HepG2 (cell line): ENCODE results near the gene ARHGAP21. TPM values are rescaled to one million over a fixed set of nuclear protein-coding genes. Genes with fewer than 3 reads are reported as not detected.

ENCODE experiments used
- ATAC-seq: fragments of 200-7000 bp; cut with Tn5 transposase; 3 replicates; pipeline ENCODE4 v1.9.1; 2020; ENCODE audit warnings: mild to moderate bottlenecking, moderate library complexity
- BruUV-seq: library from RNA; stranded (reverse); fragments of 400-500 nt; replicated peaks from 2 replicates; lab custom pipeline; 2021; lab: Mats Ljungman, UMichigan
- CTCF ChIA-PET: fragments of 300-600 bp; formaldehyde crosslinking; extraction: SDS; loops from one replicate; lab custom pipeline; 2021; ENCODE audit warnings: low total read pairs, inconsistent platforms, low intra/inter-chr PET ratio; lab: Yijun Ruan, JAX
- POLR2A ChIA-PET: fragments of 350-600 bp; sonication (Branson Sonifier 250); formaldehyde crosslinking; loops from one replicate; lab custom pipeline; 2020; ENCODE audit warnings: antibody characterized with exemption, inconsistent platforms; lab: Yijun Ruan, JAX
- DNase-seq: peaks from one replicate; pipeline ENCODE4 v3.0.0-alpha.2; 2015; ENCODE audit warnings: low spot score
- FAIRE-seq: peaks from 3 replicates; lab custom pipeline; 2011; peaks lifted over from hg19 to GRCh38; lab: Jason Lieb, UNC
- H2AFZ ChIP-seq: one replicate; pipeline ENCODE4 v1.6.1; 2011; ENCODE audit warnings: low read length, inconsistent platforms
- H3K27ac ChIP-seq: fragments of 300-600 bp; 3 replicates; pipeline ENCODE4 v1.8.0; 2011; ENCODE audit warnings: mixed run types, mild to moderate bottlenecking, mixed read lengths, low read length, inconsistent platforms; ENCODE audit not compliant: insufficient read depth; ENCODE audit errors: extremely low read length
- H3K27me3 ChIP-seq, 2 experiments: fragments of 200-600 bp in 1 of 2; 2 replicates in 1 of 2; 3 replicates in 1 of 2; pipeline versions ENCODE4 v1.6.0 to v1.8.0; 2011; ENCODE audit warnings: low read length in 2 of 2, mild to moderate bottlenecking in 2 of 2, moderate library complexity in 2 of 2, inconsistent platforms in 1 of 2; ENCODE audit not compliant: insufficient read depth in 2 of 2, control insufficient read depth in 1 of 2
- H3K36me3 ChIP-seq, 2 experiments: fragments of 200-600 bp in 1 of 2; replicated peaks in 1 of 2; 2 replicates in 1 of 2; 3 replicates in 1 of 2; pipeline versions ENCODE4 v1.5.1 to v1.8.0; 2011; ENCODE audit warnings: low read length in 2 of 2, inconsistent platforms in 1 of 2; ENCODE audit not compliant: insufficient read depth in 2 of 2, control insufficient read depth in 1 of 2
- H3K4me1 ChIP-seq: 2 replicates; pipeline ENCODE4 v1.5.1; 2012; ENCODE audit warnings: low read length, inconsistent platforms; ENCODE audit not compliant: insufficient read depth
- H3K4me2 ChIP-seq: 2 replicates; pipeline ENCODE4 v1.6.0; 2011; ENCODE audit warnings: low read depth, low read length, inconsistent platforms
- H3K4me3 ChIP-seq, 3 experiments: fragments of 200-600 bp in 1 of 3; sonication (generic), shearing (Covaris generic) in 1 of 3; replicated peaks in 1 of 3; 2 replicates each; pipeline ENCODE4 v1.5.1; 2011 to 2016; ENCODE audit warnings: low read length in 3 of 3, inconsistent platforms in 2 of 3, low read depth in 2 of 3, mild to moderate bottlenecking in 2 of 3, control low read depth in 1 of 3, mixed read lengths in 1 of 3; ENCODE audit not compliant: insufficient read depth in 1 of 3
- H3K79me2 ChIP-seq: one replicate; pipeline ENCODE4 v1.6.1; 2011; ENCODE audit warnings: low read length, inconsistent platforms; ENCODE audit not compliant: insufficient read depth
- H3K9ac ChIP-seq: 2 replicates; pipeline ENCODE4 v1.6.0; 2011; ENCODE audit warnings: mild to moderate bottlenecking, low read depth, low read length, inconsistent platforms; ENCODE audit not compliant: insufficient read depth
- H3K9me3 ChIP-seq: 2 replicates; pipeline ENCODE4 v1.5.1; 2012; ENCODE audit warnings: mild to moderate bottlenecking, low read length
- H4K20me1 ChIP-seq: 2 replicates; pipeline ENCODE4 v1.6.0; 2011; ENCODE audit warnings: inconsistent platforms, mild to moderate bottlenecking, low read length, moderate library complexity; ENCODE audit not compliant: insufficient read depth
- CBX2 ChIP-seq, 2 experiments: fragments of 200-600 bp in 1 of 2; sonication (generic); formaldehyde crosslinking in 1 of 2; IDR thresholded peaks; 2 replicates each; pipeline versions ENCODE4 v1.7.0 to v1.8.1; 2018 to 2022; ENCODE audit warnings: low read depth in 2 of 2, low read length in 1 of 2, mild to moderate bottlenecking in 1 of 2, missing genetic modification reagents in 1 of 2
- CHCHD3 ChIP-seq: sonication (generic); formaldehyde crosslinking; IDR thresholded peaks from 2 replicates; pipeline ENCODE4 v1.8.0; 2022; ENCODE audit warnings: mild to moderate bottlenecking, missing genetic modification reagents, moderate library complexity
- FUBP1 ChIP-seq: sonication (generic); formaldehyde crosslinking; IDR thresholded peaks from 2 replicates; pipeline ENCODE4 v1.5.1; 2020; ENCODE audit warnings: missing genetic modification reagents, mild to moderate bottlenecking, borderline replicate concordance
- ISL2 ChIP-seq: sonication (generic); formaldehyde crosslinking; IDR thresholded peaks from 2 replicates; pipeline ENCODE4 v1.5.0; 2020; ENCODE audit warnings: missing genetic modification reagents
- MAF1 ChIP-seq: sonication (generic); formaldehyde crosslinking; IDR thresholded peaks from 2 replicates; pipeline ENCODE4 v1.5.0; 2020; ENCODE audit warnings: missing genetic modification reagents, borderline replicate concordance
- NCOA2 ChIP-seq: sonication (generic); formaldehyde crosslinking; IDR thresholded peaks from 2 replicates; pipeline ENCODE4 v1.8.0; 2022; ENCODE audit warnings: inconsistent platforms
- PCBP1 ChIP-seq: fragments of 200-400 bp; formaldehyde crosslinking; IDR thresholded peaks from 2 replicates; pipeline ENCODE4 v1.6.1; 2017; ENCODE audit warnings: mild to moderate bottlenecking, low read depth, low read length, borderline replicate concordance
- RARG ChIP-seq: sonication (generic); formaldehyde crosslinking; IDR thresholded peaks from 2 replicates; pipeline ENCODE4 v1.4.0; 2020; ENCODE audit warnings: low read depth, mild to moderate bottlenecking, missing genetic modification reagents
- SKIL ChIP-seq: sonication (generic); formaldehyde crosslinking; IDR thresholded peaks from 2 replicates; pipeline ENCODE4 v1.8.0; 2022; ENCODE audit warnings: missing genetic modification reagents, mild to moderate bottlenecking, moderate library complexity, borderline replicate concordance
- ZNF225 ChIP-seq: sonication (generic); formaldehyde crosslinking; IDR thresholded peaks from 2 replicates; pipeline ENCODE4 v1.4.0; 2020; ENCODE audit warnings: mild to moderate bottlenecking, missing genetic modification reagents
- ZNF503 ChIP-seq: sonication (generic); formaldehyde crosslinking; IDR thresholded peaks from 2 replicates; pipeline ENCODE4 v1.4.0; 2020; ENCODE audit warnings: missing genetic modification reagents
- ZNF687 ChIP-seq: sonication (generic); formaldehyde crosslinking; IDR thresholded peaks from 2 replicates; pipeline ENCODE4 v1.5.1; 2020; ENCODE audit warnings: mild to moderate bottlenecking, missing genetic modification reagents, moderate library complexity
- WGBS: methylation state at CpG from one replicate; pipeline ENCODE4 v1.1.6; 2017; ENCODE audit warnings: low lambda C conversion rate; 5-methylcytosine and 5-hydroxymethylcytosine counted together
- in situ Hi-C: cut with HindIII; loops from 2 replicates; pipeline ENCODE4 v1.10.0; 2017; ENCODE audit warnings: low pct_unique_long_range_greater_than_20kb; ENCODE audit not compliant: extremely low pct_ligation_motif_present
- intact Hi-C: fragments of 100-400 bp; cut with micrococcal nuclease; formaldehyde crosslinking; loops from one replicate; pipeline ENCODE4 v1.10.0; 2022; ENCODE audit not compliant: unreplicated experiment
- polyA plus RNA-seq, 8 experiments: library from polyadenylated mRNA; depleted of rRNA in 3 of 8; stranded (reverse) in 7 of 8; unstranded in 1 of 8; fragments of >200 nt; fragmentation: Illumina TruSeq in 4 of 8; extraction: Trizol in 4 of 8; gene quantifications; 2 replicates each; pipeline versions ENCODE4 v1.2.1 to v1.2.3, GENCODE V29; 2011 to 2016; ENCODE audit warnings: low read depth in 4 of 8, missing spikeins in 1 of 8, mixed read lengths in 1 of 8; ENCODE audit not compliant: insufficient read depth in 1 of 8
- total RNA-seq, 5 experiments: library from RNA; depleted of rRNA; stranded (reverse); fragments of >200 nt; fragmentation: Illumina TruSeq; extraction: Trizol; gene quantifications; 2 replicates each; pipeline ENCODE4 v1.2.3, GENCODE V29; 2016; ENCODE audit warnings: low read depth in 1 of 5

ARHGAP21 gene
- total and polyA plus RNA-seq, 2 of the 13 experiments (the other 11 are each of a cell fraction or from before 2014, with no cell fraction given): 23.9 to 26.6 TPM

- FAIRE-seq: no peak
- POLR2A ChIA-PET: no interaction called here
- H3K27me3 ChIP-seq: no peaks in the 10 kb centered on the region
- WGBS: 95% methylated on average over 5 of the region's 5 CpGs
- H3K27ac ChIP-seq: no peak overlapping the region
- peaks cover 91% of the 10 kb centered on the region for H3K79me2 ChIP-seq
- peaks cover 15% of the 10 kb centered on the region for H4K20me1 ChIP-seq
- H3K36me3 ChIP-seq: peaks cover 0 to 4% of the 10 kb centered on the region in 2 experiments; a peak in 1 of 5 replicates
- H3K4me3 ChIP-seq: no peak overlapping the region
- peaks cover 55% of the 10 kb centered on the region for H3K4me1 ChIP-seq
- no peak for DNase-seq
- no peak overlapping the region for H3K4me2 ChIP-seq
- intact Hi-C loops: no loop called here
- BruUV-seq: no TSS peak
- H3K9me3 ChIP-seq: no peaks in the 10 kb centered on the region
- ATAC-seq: no peak
- no peak overlapping the region for H3K9ac ChIP-seq
- CTCF ChIA-PET: no interaction called here
- in situ Hi-C loops: no loop called here
- no peak overlapping the region for H2AFZ ChIP-seq
- TF ChIP-seq CBX2 (IDR thresholded peaks at IDR 0.05; ENCODE audit: low read depth, low read length) (no peak), CBX2 (CRISPR knock-in tag; IDR thresholded peaks at IDR 0.05; ENCODE audit: low read depth) (no peak), ISL2 (no peak), PCBP1 (no peak), NCOA2 (CRISPR knock-in tag) (no peak), CHCHD3 (no peak), SKIL (no peak), RARG (CRISPR knock-in tag) (no peak), ZNF225 (no peak), FUBP1 (CRISPR knock-in tag) (no peak), MAF1 (CRISPR knock-in tag) (no peak), ZNF687 (no peak), ZNF503 (no peak)
Observed at GRCh38 chr10:24715246-24715769, 8.4 kb downstream of the ARHGAP21 start.
